H9 (cell line): Measurements from ENCODE around the gene RAB1A. TPM values are rescaled to one million over a fixed set of nuclear protein-coding genes. Genes with fewer than 3 reads are reported as not detected.

Source experiments
- DNase-seq: peaks from one replicate; pipeline ENCODE4 v3.0.0-alpha.2; 2017
- H2AFZ ChIP-seq: one replicate; pipeline ENCODE4 v1.6.1; 2013; ENCODE audit warnings: mild to moderate bottlenecking, low read length, control low read depth, moderate library complexity
- H2AK5ac ChIP-seq: 2 replicates; pipeline ENCODE4 v1.6.1; 2013; ENCODE audit warnings: low read length, control low read depth, mixed read lengths; ENCODE audit not compliant: insufficient read length
- H2BK120ac ChIP-seq: one replicate; pipeline ENCODE4 v1.6.1; 2013; ENCODE audit warnings: low read depth, mild to moderate bottlenecking, low read length, control low read depth, inconsistent platforms; ENCODE audit not compliant: poor library complexity, severe bottlenecking
- H2BK12ac ChIP-seq: 2 replicates; pipeline ENCODE4 v1.6.1; 2013; ENCODE audit warnings: low read length, control low read depth, mixed read lengths, low read depth; ENCODE audit not compliant: insufficient read length
- H2BK15ac ChIP-seq: 2 replicates; pipeline ENCODE4 v1.6.1; 2013; ENCODE audit warnings: low read depth, low read length, control low read depth
- H2BK20ac ChIP-seq: one replicate; pipeline ENCODE4 v1.6.1; 2013; ENCODE audit warnings: low read depth, mild to moderate bottlenecking, low read length, control low read depth, inconsistent platforms; ENCODE audit not compliant: poor library complexity, severe bottlenecking
- H2BK5ac ChIP-seq: 2 replicates; pipeline ENCODE4 v1.6.1; 2013; ENCODE audit warnings: low read length, control low read depth, mixed read lengths; ENCODE audit not compliant: insufficient read length
- H3K14ac ChIP-seq: 2 replicates; pipeline ENCODE4 v1.6.1; 2013; ENCODE audit warnings: low read length, control low read depth; ENCODE audit not compliant: insufficient read depth
- H3K18ac ChIP-seq: 2 replicates; pipeline ENCODE4 v1.6.1; 2013; ENCODE audit warnings: low read depth, mild to moderate bottlenecking, mixed read lengths, low read length, control low read depth; ENCODE audit not compliant: insufficient read length
- H3K23ac ChIP-seq: 2 replicates; pipeline ENCODE4 v1.6.1; 2013; ENCODE audit warnings: low read length, control low read depth, mixed read lengths, low read depth; ENCODE audit not compliant: insufficient read length
- H3K23me2 ChIP-seq: 2 replicates; pipeline ENCODE4 v1.6.1; 2013; ENCODE audit warnings: low read depth, mild to moderate bottlenecking, mixed read lengths, low read length, control low read depth; ENCODE audit not compliant: insufficient read length, poor library complexity, severe bottlenecking
- H3K27ac ChIP-seq: 2 replicates; pipeline ENCODE4 v1.5.1; 2013; ENCODE audit warnings: low read length, control low read depth, mixed read lengths, low read depth; ENCODE audit not compliant: insufficient read length
- H3K27me3 ChIP-seq: 2 replicates; pipeline ENCODE4 v1.6.1; 2013; ENCODE audit warnings: low read length, control low read depth, inconsistent platforms; ENCODE audit not compliant: insufficient read depth
- H3K4ac ChIP-seq: 2 replicates; pipeline ENCODE4 v1.6.1; 2013; ENCODE audit warnings: low read depth, mild to moderate bottlenecking, control low read depth, inconsistent platforms, low read length, moderate library complexity
- H3K4me1 ChIP-seq: 2 replicates; pipeline ENCODE4 v1.6.1; 2013; ENCODE audit warnings: low read length, control low read depth, inconsistent platforms; ENCODE audit not compliant: insufficient read depth
- H3K4me2 ChIP-seq: 2 replicates; pipeline ENCODE4 v1.6.1; 2013; ENCODE audit warnings: low read length, control low read depth, mixed read lengths; ENCODE audit not compliant: insufficient read length, insufficient read depth
- H3K56ac ChIP-seq: 2 replicates; pipeline ENCODE4 v1.6.1; 2013; ENCODE audit warnings: low read depth, mild to moderate bottlenecking, mixed read lengths, low read length, control low read depth; ENCODE audit not compliant: insufficient read length
- H3K79me1 ChIP-seq: 2 replicates; pipeline ENCODE4 v1.6.1; 2013; ENCODE audit warnings: low read depth, mild to moderate bottlenecking, moderate library complexity, low read length, control low read depth, inconsistent platforms; ENCODE audit not compliant: insufficient read depth, poor library complexity, severe bottlenecking
- H3K79me2 ChIP-seq: 2 replicates; pipeline ENCODE4 v1.6.1; 2013; ENCODE audit warnings: low read length, control low read depth, inconsistent platforms; ENCODE audit not compliant: insufficient read depth
- H3K9ac ChIP-seq: 2 replicates; pipeline ENCODE4 v1.6.1; 2013; ENCODE audit warnings: low read length, control low read depth, mixed read lengths; ENCODE audit not compliant: insufficient read length; ENCODE audit errors: extremely low read depth
- H3K9me3 ChIP-seq: one replicate; pipeline ENCODE4 v1.6.1; 2013; ENCODE audit warnings: low read depth, low read length, inconsistent platforms; ENCODE audit not compliant: control insufficient read depth
- H3T11ph ChIP-seq: one replicate; pipeline ENCODE4 v1.6.1; 2013; ENCODE audit warnings: mild to moderate bottlenecking, low read length, control low read depth, inconsistent platforms
- H4K20me1 ChIP-seq: one replicate; pipeline ENCODE4 v1.6.1; 2013; ENCODE audit not compliant: control insufficient read depth, insufficient read length, insufficient read depth
- H4K5ac ChIP-seq: 2 replicates; pipeline ENCODE4 v1.6.1; 2013; ENCODE audit warnings: low read depth, mild to moderate bottlenecking, mixed read lengths, low read length, control low read depth; ENCODE audit not compliant: insufficient read length
- H4K8ac ChIP-seq: replicated peaks from 2 replicates; pipeline ENCODE4 v1.6.1; 2013; ENCODE audit warnings: low read length, control low read depth, mixed read lengths, low read depth; ENCODE audit not compliant: insufficient read length
- H4K91ac ChIP-seq: 2 replicates; pipeline ENCODE4 v1.6.1; 2013; ENCODE audit warnings: low read depth, mild to moderate bottlenecking, moderate library complexity, mixed read lengths, low read length, control low read depth; ENCODE audit not compliant: insufficient read length
- H3K27ac Mint-ChIP-seq, 3 experiments: 2 replicates in 2 of 3; 3 replicates in 1 of 3; pipeline ENCODE4 v1.8.0; 2020 to 2021; ENCODE audit warnings: mixed read lengths in 3 of 3, mild to moderate bottlenecking in 1 of 3, moderate library complexity in 1 of 3
- H3K27me3 Mint-ChIP-seq: 2 replicates; pipeline ENCODE4 v1.8.0; 2021; ENCODE audit warnings: low read depth, mild to moderate bottlenecking, moderate library complexity, mixed read lengths
- H3K36me3 Mint-ChIP-seq, 3 experiments: 2 replicates in 2 of 3; 3 replicates in 1 of 3; pipeline ENCODE4 v1.8.0; 2020 to 2021; ENCODE audit warnings: low read depth in 3 of 3, mixed read lengths in 3 of 3; ENCODE audit not compliant: insufficient read depth in 1 of 3
- H3K4me1 Mint-ChIP-seq, 2 experiments: 2 replicates each; pipeline ENCODE4 v1.8.0; 2020; ENCODE audit warnings: mixed read lengths in 2 of 2
- H3K4me3 Mint-ChIP-seq, 2 experiments: 2 replicates in 1 of 2; 3 replicates in 1 of 2; pipeline ENCODE4 v1.8.0; 2020 to 2021; ENCODE audit warnings: mild to moderate bottlenecking in 2 of 2, mixed read lengths in 2 of 2, moderate library complexity in 1 of 2
- H3K9me3 Mint-ChIP-seq, 2 experiments: 2 replicates in 1 of 2; 3 replicates in 1 of 2; pipeline ENCODE4 v1.8.0; 2020; ENCODE audit warnings: mild to moderate bottlenecking in 2 of 2, mixed read lengths in 2 of 2, moderate library complexity in 1 of 2
- WGBS: extraction: QIAGEN DNeasy Blood & Tissue Kit; methylation state at CpG from one replicate; pipeline ENCODE4 v1.1.7; 2013; ENCODE audit warnings: missing lambda C conversion rate, low lambda C conversion rate, mixed read lengths; ENCODE audit not compliant: insufficient read length; ENCODE audit errors: extremely low coverage; 5-methylcytosine and 5-hydroxymethylcytosine counted together
- total RNA-seq: library from RNA; stranded (reverse); gene quantifications from 2 replicates; pipeline ENCODE4 v1.2.1, GENCODE V29; 2021
- TF ChIP-seq, protein P1 (sequence below): fragments of 200-600 bp; sonication (generic); conservative IDR thresholded peaks from 3 replicates; pipeline ENCODE4 v1.8.0; 2021; ENCODE audit warnings: antibody characterized with exemption, mild to moderate bottlenecking

The RAB1A gene
- total RNA-seq, 1 experiment from 2014 or later, result 112 TPM

DNA sequence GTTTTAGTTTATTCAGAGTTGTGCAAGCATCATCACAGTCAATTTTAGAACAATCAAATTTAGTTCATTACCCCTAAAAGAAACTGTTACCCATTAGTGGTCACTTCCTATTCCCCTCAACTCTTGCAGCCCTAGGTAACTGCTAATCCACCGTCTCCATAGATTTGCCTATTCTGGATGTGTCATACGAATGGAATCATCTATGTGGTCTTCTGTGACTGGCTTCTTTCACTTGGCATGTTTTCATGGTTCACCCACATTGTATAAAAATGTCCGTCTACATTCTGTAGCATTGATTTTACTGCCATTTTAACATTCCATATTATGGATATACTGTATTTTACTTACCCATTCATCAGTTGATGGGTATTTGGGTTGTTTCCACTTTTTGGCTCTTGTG, 79.0 kb downstream of the RAB1A start:
- Mint-ChIP-seq H3K9me3 (peaks cover 18 to 25% of the 10 kb centered on the region in 2 experiments), H3K4me3 (no peak overlapping the region), H3K4me1 (peaks cover 20 to 31% of the 10 kb centered on the region in 2 experiments), H3K27ac (no peak overlapping the region), H3K27me3 (peaks cover 9% of the 10 kb centered on the region), H3K36me3 (peaks cover 28 to 45% (median 42%) of the 10 kb centered on the region in 3 experiments)
- H2BK120ac ChIP-seq, result no peak overlapping the region
- H3K4ac ChIP-seq, result no peak overlapping the region
- H4K20me1 ChIP-seq, result no peaks in the 10 kb centered on the region
- no peak overlapping the region for H3K18ac ChIP-seq
- H3K23me2 ChIP-seq, result no peaks in the 10 kb centered on the region
- no CpG with 5 or more reads among the region's 3 CpGs for WGBS
- H2AK5ac ChIP-seq, result no peak overlapping the region
- H3K9ac ChIP-seq, result no peak overlapping the region
- no peak overlapping the region for H3K56ac ChIP-seq
- no peak overlapping the region for H2BK5ac ChIP-seq
- H3K79me2 ChIP-seq, result no peaks in the 10 kb centered on the region
- no peak overlapping the region for H4K8ac ChIP-seq
- no peak overlapping the region for H2BK20ac ChIP-seq
- no peak overlapping the region for H3T11ph ChIP-seq
- peaks cover 3% of the 10 kb centered on the region; the same call in 1 of the 2 replicates for H3K4me1 ChIP-seq
- H3K27me3 ChIP-seq, result no peaks in the 10 kb centered on the region
- H4K91ac ChIP-seq, result no peak overlapping the region
- no peak overlapping the region for H2BK15ac ChIP-seq
- no peaks in the 10 kb centered on the region for H3K79me1 ChIP-seq
- no peak overlapping the region for H3K4me2 ChIP-seq
- H2AFZ ChIP-seq, result no peak overlapping the region
- H3K14ac ChIP-seq, result no peak overlapping the region
- no peak overlapping the region for H3K23ac ChIP-seq
- peaks cover 11% of the 10 kb centered on the region for H3K9me3 ChIP-seq
- DNase-seq, result no peak
- H2BK12ac ChIP-seq, result no peak overlapping the region
- H4K5ac ChIP-seq, result no peak overlapping the region
- TF ChIP-seq, protein P1, sequence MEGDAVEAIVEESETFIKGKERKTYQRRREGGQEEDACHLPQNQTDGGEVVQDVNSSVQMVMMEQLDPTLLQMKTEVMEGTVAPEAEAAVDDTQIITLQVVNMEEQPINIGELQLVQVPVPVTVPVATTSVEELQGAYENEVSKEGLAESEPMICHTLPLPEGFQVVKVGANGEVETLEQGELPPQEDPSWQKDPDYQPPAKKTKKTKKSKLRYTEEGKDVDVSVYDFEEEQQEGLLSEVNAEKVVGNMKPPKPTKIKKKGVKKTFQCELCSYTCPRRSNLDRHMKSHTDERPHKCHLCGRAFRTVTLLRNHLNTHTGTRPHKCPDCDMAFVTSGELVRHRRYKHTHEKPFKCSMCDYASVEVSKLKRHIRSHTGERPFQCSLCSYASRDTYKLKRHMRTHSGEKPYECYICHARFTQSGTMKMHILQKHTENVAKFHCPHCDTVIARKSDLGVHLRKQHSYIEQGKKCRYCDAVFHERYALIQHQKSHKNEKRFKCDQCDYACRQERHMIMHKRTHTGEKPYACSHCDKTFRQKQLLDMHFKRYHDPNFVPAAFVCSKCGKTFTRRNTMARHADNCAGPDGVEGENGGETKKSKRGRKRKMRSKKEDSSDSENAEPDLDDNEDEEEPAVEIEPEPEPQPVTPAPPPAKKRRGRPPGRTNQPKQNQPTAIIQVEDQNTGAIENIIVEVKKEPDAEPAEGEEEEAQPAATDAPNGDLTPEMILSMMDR, result no peak
- H3K27ac ChIP-seq, result no peak overlapping the region
